ENCODE results near the gene USP24.

Gene USP24

DNA sequence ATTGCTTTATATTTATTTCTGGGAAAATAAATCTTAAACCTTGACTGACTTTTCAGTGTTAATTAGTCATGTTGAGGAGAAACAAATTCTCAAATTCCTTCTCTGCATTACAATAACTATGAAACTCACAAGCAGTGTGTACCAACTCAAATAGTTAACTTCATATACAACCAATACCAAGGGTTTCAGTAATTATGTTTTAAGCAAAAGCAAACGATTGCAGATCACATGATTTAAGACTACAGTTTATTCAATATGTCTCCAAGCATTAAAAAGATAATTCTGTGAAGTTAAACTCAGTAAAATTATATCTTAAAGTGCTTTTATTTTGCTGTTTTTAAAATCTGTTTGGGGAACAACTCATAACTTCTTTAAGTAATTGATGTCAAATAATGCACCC, 147.2 kb downstream of the USP24 start:
- TF ChIP-seq EGR1 (IDR thresholded peaks at IDR 0.05) (no peak), NFIC (IDR thresholded peaks at IDR 0.05) (no peak), RAD21 (IDR thresholded peaks at IDR 0.05; ENCODE audit: low read depth) (no peak), USF1 (IDR thresholded peaks at IDR 0.05) (no peak), CREB1 (IDR thresholded peaks at IDR 0.05; ENCODE audit: low read depth) (no peak), CEBPB (IDR thresholded peaks at IDR 0.05) (no peak), TEAD4 (IDR thresholded peaks at IDR 0.05) (no peak), YY1 (IDR thresholded peaks at IDR 0.05; ENCODE audit: low read depth) (no peak), FOXM1 (IDR thresholded peaks at IDR 0.05; ENCODE audit: borderline replicate concordance, low read depth) (no peak), EP300 (IDR thresholded peaks at IDR 0.05; ENCODE audit: borderline replicate concordance) (no peak), TAF1 (IDR thresholded peaks at IDR 0.05; ENCODE audit: low read depth) (no peak), ZBTB7A (IDR thresholded peaks at IDR 0.05; ENCODE audit: low read depth) (no peak)
- TF ChIP-seq, protein P1, sequence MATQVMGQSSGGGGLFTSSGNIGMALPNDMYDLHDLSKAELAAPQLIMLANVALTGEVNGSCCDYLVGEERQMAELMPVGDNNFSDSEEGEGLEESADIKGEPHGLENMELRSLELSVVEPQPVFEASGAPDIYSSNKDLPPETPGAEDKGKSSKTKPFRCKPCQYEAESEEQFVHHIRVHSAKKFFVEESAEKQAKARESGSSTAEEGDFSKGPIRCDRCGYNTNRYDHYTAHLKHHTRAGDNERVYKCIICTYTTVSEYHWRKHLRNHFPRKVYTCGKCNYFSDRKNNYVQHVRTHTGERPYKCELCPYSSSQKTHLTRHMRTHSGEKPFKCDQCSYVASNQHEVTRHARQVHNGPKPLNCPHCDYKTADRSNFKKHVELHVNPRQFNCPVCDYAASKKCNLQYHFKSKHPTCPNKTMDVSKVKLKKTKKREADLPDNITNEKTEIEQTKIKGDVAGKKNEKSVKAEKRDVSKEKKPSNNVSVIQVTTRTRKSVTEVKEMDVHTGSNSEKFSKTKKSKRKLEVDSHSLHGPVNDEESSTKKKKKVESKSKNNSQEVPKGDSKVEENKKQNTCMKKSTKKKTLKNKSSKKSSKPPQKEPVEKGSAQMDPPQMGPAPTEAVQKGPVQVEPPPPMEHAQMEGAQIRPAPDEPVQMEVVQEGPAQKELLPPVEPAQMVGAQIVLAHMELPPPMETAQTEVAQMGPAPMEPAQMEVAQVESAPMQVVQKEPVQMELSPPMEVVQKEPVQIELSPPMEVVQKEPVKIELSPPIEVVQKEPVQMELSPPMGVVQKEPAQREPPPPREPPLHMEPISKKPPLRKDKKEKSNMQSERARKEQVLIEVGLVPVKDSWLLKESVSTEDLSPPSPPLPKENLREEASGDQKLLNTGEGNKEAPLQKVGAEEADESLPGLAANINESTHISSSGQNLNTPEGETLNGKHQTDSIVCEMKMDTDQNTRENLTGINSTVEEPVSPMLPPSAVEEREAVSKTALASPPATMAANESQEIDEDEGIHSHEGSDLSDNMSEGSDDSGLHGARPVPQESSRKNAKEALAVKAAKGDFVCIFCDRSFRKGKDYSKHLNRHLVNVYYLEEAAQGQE (IDR thresholded peaks at IDR 0.05; ENCODE audit: low read depth) = no peak

GRCh38 chr1:55067022-55067778, 148.0 kb downstream of the USP24 start:
- TF ChIP-seq CREB1 (IDR thresholded peaks at IDR 0.05; ENCODE audit: low read depth) = no peak
- TF ChIP-seq, protein P2, sequence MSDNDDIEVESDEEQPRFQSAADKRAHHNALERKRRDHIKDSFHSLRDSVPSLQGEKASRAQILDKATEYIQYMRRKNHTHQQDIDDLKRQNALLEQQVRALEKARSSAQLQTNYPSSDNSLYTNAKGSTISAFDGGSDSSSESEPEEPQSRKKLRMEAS (IDR thresholded peaks at IDR 0.05) = no peak
- no peak for TF ChIP-seq YY1 (IDR thresholded peaks at IDR 0.05; ENCODE audit: low read depth)
- no peak for TF ChIP-seq EGR1 (IDR thresholded peaks at IDR 0.05)
- no peak for TF ChIP-seq ZBTB7A (IDR thresholded peaks at IDR 0.05; ENCODE audit: low read depth)
- TF ChIP-seq USF1 (IDR thresholded peaks at IDR 0.05) = no peak
- no peak for TF ChIP-seq RAD21 (IDR thresholded peaks at IDR 0.05; ENCODE audit: low read depth)
- TF ChIP-seq FOXM1 (IDR thresholded peaks at IDR 0.05; ENCODE audit: borderline replicate concordance, low read depth) = no peak
- TF ChIP-seq TCF12 (IDR thresholded peaks at IDR 0.05; ENCODE audit: low read depth) = no peak
- TF ChIP-seq, protein P1 (IDR thresholded peaks at IDR 0.05; ENCODE audit: low read depth) = no peak
- TF ChIP-seq NFIC (IDR thresholded peaks at IDR 0.05) = no peak

DNA sequence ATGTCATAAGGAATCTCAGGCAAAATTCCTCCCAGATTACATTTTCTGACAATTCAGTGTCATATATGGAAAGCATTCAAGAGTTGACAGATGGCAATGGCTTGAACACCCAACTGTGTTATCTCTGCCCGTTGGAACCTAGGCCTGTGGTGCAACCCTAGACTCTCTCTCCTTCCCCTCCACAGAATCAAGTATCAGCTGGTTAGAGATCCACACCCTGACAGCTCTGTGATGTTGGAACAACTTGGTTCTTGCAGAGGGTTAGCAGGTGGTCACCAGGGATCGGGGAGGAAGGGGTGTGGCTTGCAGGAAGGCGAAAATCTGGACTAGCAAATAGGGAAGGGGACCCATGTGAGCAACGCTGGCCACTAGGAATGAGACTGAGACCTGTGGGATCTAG, 149.5 kb downstream of the USP24 start:
- TF ChIP-seq RAD21 (IDR thresholded peaks at IDR 0.05; ENCODE audit: low read depth) (no peak), CEBPB (IDR thresholded peaks at IDR 0.05) (no peak), USF1 (IDR thresholded peaks at IDR 0.05) (no peak), TEAD4 (IDR thresholded peaks at IDR 0.05) (no peak), ZBTB7A (IDR thresholded peaks at IDR 0.05; ENCODE audit: low read depth) (no peak)

DNA sequence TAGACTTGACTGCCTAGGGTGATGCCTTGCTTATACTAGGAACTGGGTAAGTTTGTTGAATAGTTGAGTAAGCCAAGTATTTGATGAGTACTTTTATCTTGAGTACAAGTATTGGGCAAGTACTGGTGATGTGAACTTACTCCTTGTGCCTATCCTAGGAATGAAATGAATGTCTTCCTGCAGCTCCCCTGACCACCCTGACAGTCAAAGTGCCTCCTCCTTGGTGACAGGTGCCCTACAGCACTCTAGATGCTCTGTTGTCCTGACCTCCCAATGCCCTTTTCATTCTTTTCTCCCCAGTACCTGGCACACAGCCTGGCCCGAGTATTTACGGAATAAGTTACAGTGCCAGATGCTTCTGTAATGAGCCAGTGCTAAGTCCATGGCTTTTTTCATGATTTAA, 150.3 kb downstream of the USP24 start:
- TF ChIP-seq NFIC (IDR thresholded peaks at IDR 0.05) (peak; percentile 49; the same call in 1 of the 2 replicates), TEAD4 (IDR thresholded peaks at IDR 0.05) (peak; percentile 53), ZBTB7A (IDR thresholded peaks at IDR 0.05; ENCODE audit: low read depth) (no peak)
- TF ChIP-seq, protein P2 (IDR thresholded peaks at IDR 0.05) = no peak

DNA sequence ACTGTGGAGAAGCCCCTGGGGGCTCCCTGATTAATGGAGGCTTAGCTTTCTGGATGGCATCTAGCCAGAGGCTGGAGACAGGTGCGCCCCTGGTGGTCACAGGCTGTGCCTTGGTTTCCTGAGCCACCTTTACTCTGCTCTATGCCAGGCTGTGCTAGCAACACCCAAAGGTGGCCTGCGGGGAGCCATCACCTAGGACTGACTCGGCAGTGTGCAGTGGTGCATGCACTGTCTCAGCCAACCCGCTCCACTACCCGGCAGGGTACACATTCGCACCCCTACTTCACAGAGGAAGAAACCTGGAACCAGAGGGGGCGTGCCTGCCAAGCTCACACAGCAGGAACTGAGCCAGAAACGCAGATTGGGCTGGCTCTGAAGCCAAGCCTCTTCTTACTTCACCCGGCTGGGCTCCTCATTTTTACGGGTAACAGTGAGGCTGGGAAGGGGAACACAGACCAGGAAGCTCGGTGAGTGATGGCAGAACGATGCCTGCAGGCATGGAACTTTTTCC, 151.0 kb downstream of the USP24 start:
- TF ChIP-seq YY1 (IDR thresholded peaks at IDR 0.05; ENCODE audit: low read depth) (no peak; the same call in 1 of the 2 replicates), TAF1 (IDR thresholded peaks at IDR 0.05; ENCODE audit: low read depth) (no peak), NFIC (IDR thresholded peaks at IDR 0.05) (peak; percentile 45)
- TF ChIP-seq, protein P2 (IDR thresholded peaks at IDR 0.05) = peak; percentile 47; the same call in 1 of the 2 replicates

DNA sequence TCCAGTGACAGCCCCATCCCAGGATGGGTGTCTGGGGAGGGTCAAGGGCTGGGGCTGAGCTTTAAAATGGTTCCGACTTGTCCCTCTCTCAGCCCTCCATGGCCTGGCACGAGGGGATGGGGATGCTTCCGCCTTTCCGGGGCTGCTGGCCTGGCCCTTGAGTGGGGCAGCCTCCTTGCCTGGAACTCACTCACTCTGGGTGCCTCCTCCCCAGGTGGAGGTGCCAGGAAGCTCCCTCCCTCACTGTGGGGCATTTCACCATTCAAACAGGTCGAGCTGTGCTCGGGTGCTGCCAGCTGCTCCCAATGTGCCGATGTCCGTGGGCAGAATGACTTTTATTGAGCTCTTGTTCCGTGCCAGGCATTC, 151.6 kb downstream of the USP24 start:
- TF ChIP-seq TEAD4 (IDR thresholded peaks at IDR 0.05) (no peak), CEBPB (IDR thresholded peaks at IDR 0.05) (no peak), RAD21 (IDR thresholded peaks at IDR 0.05; ENCODE audit: low read depth) (no peak), USF1 (IDR thresholded peaks at IDR 0.05) (no peak), YY1 (IDR thresholded peaks at IDR 0.05; ENCODE audit: low read depth) (no peak), TAF1 (IDR thresholded peaks at IDR 0.05; ENCODE audit: low read depth) (no peak), TCF12 (IDR thresholded peaks at IDR 0.05; ENCODE audit: low read depth) (no peak), NFIC (IDR thresholded peaks at IDR 0.05) (no peak), EP300 (IDR thresholded peaks at IDR 0.05; ENCODE audit: borderline replicate concordance) (no peak), CREB1 (IDR thresholded peaks at IDR 0.05; ENCODE audit: low read depth) (no peak), EGR1 (IDR thresholded peaks at IDR 0.05) (no peak), ZBTB7A (IDR thresholded peaks at IDR 0.05; ENCODE audit: low read depth) (no peak), FOXM1 (IDR thresholded peaks at IDR 0.05; ENCODE audit: borderline replicate concordance, low read depth) (no peak)
- TF ChIP-seq, protein P2 (IDR thresholded peaks at IDR 0.05) = no peak
- TF ChIP-seq, protein P1 (IDR thresholded peaks at IDR 0.05; ENCODE audit: low read depth) = no peak

Measured in Ishikawa (cell line).